Measurements from ENCODE around the gene SLC41A3. TPM values are rescaled to one million over a fixed set of nuclear protein-coding genes. Genes with fewer than 3 reads are reported as not detected.
A peak's percentile ranks its signal among the peaks of the same experiment; 100 is the strongest.
"Not testable (repeated sequence)": the region's sequence is repeated elsewhere in the genome, so short reads cannot be mapped to it uniquely, and the experiment has no call there.

SLC41A3 gene
- total RNA-seq, 4 donors from 2014 or later = 31.0 to 62.7 (median 37.5) TPM

GRCh38 chr3:125990253-125990970 lies 93.5 kb downstream of the SLC41A3 start:
- peak overlapping the region; percentile 63 to 89 (median 86) for H3K27ac ChIP-seq
- peak overlapping the region; percentile 57 to 73 for H3K4me3 ChIP-seq
- peak; percentile 100 for ATAC-seq
- 2 to 4% methylated on average over 10 to 15 of the region's 52 CpGs for WGBS, 2 donors (ENCODE audit: low coverage in 1 of 2)
- H3K4me1 ChIP-seq = peaks cover 0 to 17% (median 6%) of the 10 kb centered on the region in 3 donors
- no peaks in the 10 kb centered on the region for H3K27me3 ChIP-seq
- no peaks in the 10 kb centered on the region for H3K36me3 ChIP-seq
- TF ChIP-seq POLR2A (IDR thresholded peaks at IDR 0.05) (peak; percentile 35 to 47), POLR2AphosphoS5 (IDR thresholded peaks at IDR 0.05) (peak; percentile 83), CTCF (IDR thresholded peaks at IDR 0.05) (no peak)
- no peaks in the 10 kb centered on the region for H3K9me3 ChIP-seq

GRCh38 chr3:125984951-125985350 lies 99.0 kb downstream of the SLC41A3 start:
- H3K27me3 ChIP-seq, H3K36me3 ChIP-seq, H3K4me1 ChIP-seq, H3K27ac ChIP-seq, ATAC-seq, H3K4me3 ChIP-seq, H3K9me3 ChIP-seq: not testable (repeated sequence)
- WGBS, 2 donors (ENCODE audit: low coverage in 1 of 2) = 83 to 86% methylated on average over 1 of the region's 2 CpGs

- H3K4me3 ChIP-seq, H3K27me3 ChIP-seq, H3K27ac ChIP-seq, H3K4me1 ChIP-seq, ATAC-seq, H3K36me3 ChIP-seq, H3K9me3 ChIP-seq: not testable (repeated sequence)
- 0 to 60% methylated on average over 1 of the region's 7 CpGs for WGBS, 2 donors (ENCODE audit: low coverage in 1 of 2)
Measured at GRCh38 chr3:125977104-125977503, 106.8 kb downstream of the SLC41A3 start.

- Histone ChIP-seq H3K4me1 (peaks cover 0 to 11% (median 0%) of the 10 kb centered on the region in 3 donors), H3K27me3 (peaks cover 11% of the 10 kb centered on the region)
- not testable (repeated sequence) for H3K36me3 ChIP-seq, H3K4me3 ChIP-seq, H3K9me3 ChIP-seq, ATAC-seq, H3K27ac ChIP-seq
- WGBS, 2 donors (ENCODE audit: low coverage in 1 of 2) = 100% methylated on average over 3 of the region's 3 CpGs; no CpG with 5 or more reads in 1 of the 2 donors
Measured at GRCh38 chr3:125976003-125976390, 107.9 kb downstream of the SLC41A3 start.

GRCh38 chr3:125975245-125976002 lies 108.5 kb downstream of the SLC41A3 start:
- not testable (repeated sequence) for ATAC-seq, H3K9me3 ChIP-seq, H3K4me3 ChIP-seq, H3K27ac ChIP-seq, H3K36me3 ChIP-seq
- H3K27me3 ChIP-seq = peaks cover 16% of the 10 kb centered on the region
- peaks cover 0 to 11% (median 0%) of the 10 kb centered on the region in 3 donors for H3K4me1 ChIP-seq
- 63% methylated on average over 3 of the region's 9 CpGs; no CpG with 5 or more reads in 1 of the 2 donors for WGBS, 2 donors (ENCODE audit: low coverage in 1 of 2)

GRCh38 chr3:125971997-125972944 lies 111.7 kb downstream of the SLC41A3 start:
- peaks cover 0 to 11% (median 0%) of the 10 kb centered on the region in 3 donors for H3K4me1 ChIP-seq
- H3K9me3 ChIP-seq, H3K36me3 ChIP-seq: not testable (repeated sequence)
- peak overlapping the region; percentile 19 to 42 for H3K4me3 ChIP-seq
- ATAC-seq = peak; percentile 87
- peaks cover 19% of the 10 kb centered on the region for H3K27me3 ChIP-seq
- WGBS, 2 donors (ENCODE audit: low coverage in 1 of 2) = 2 to 3% methylated on average over 10 to 18 of the region's 31 CpGs
- TF ChIP-seq CTCF (IDR thresholded peaks at IDR 0.05) = peak; percentile 54 to 77 (median 64)
- H3K27ac ChIP-seq = peak overlapping the region in 1 of 4 donors; percentile 7

GRCh38 chr3:125968701-125969592 lies 115.0 kb downstream of the SLC41A3 start, which contains the start of gene ROPN1B:
TSS of gene ROPN1B (plus strand) at chr3:125969178. CDS start at chr3:125972055, 2,877 bp downstream.
- H3K36me3 ChIP-seq, H3K27ac ChIP-seq, H3K9me3 ChIP-seq: not testable (repeated sequence)
- peaks cover 19% of the 10 kb centered on the region for H3K27me3 ChIP-seq
- peak; percentile 79 for ATAC-seq
- H3K4me3 ChIP-seq = peak within 1 kb of the TSS in 1 of 2 donors; percentile 24
- H3K4me1 ChIP-seq = peaks cover 0 to 11% (median 0%) of the 10 kb centered on the region in 3 donors
- no CpG with 5 or more reads among the region's 50 CpGs for WGBS, 2 donors (ENCODE audit: low coverage in 1 of 2)

GRCh38 chr3:125968121-125968520 lies 115.8 kb downstream of the SLC41A3 start:
- Histone ChIP-seq H3K4me1 (peaks cover 0 to 11% (median 0%) of the 10 kb centered on the region in 3 donors), H3K27me3 (peaks cover 19% of the 10 kb centered on the region)
- not testable (repeated sequence) for H3K9me3 ChIP-seq, H3K36me3 ChIP-seq, ATAC-seq, H3K4me3 ChIP-seq, H3K27ac ChIP-seq
- 91% methylated on average over 2 of the region's 2 CpGs; no CpG with 5 or more reads in 1 of the 2 donors for WGBS, 2 donors (ENCODE audit: low coverage in 1 of 2)

Data from gastroesophageal sphincter (tissue), 4 donors.